ENCODE measurements around the gene RPTOR.

RPTOR gene

GRCh38 chr17:80613732-80614071 lies 69.1 kb downstream of the RPTOR start:
- no peak overlapping the region for H3K4me3 ChIP-seq (ENCODE audit: low read depth, low read length)
- in situ Hi-C loops (cut with HindIII; ENCODE audit: low pct_ligation_motif_present, low sequenced_read_pairs) = no loop called here
- DNase-seq = no peak
- H3K36me3 ChIP-seq (replicated peaks) = no peaks in the 10 kb centered on the region
- no peak for TF ChIP-seq CTCF (IDR thresholded peaks at IDR 0.05; ENCODE audit: low read depth, low read length, missing control alignments)
- H3K27ac ChIP-seq = no peak overlapping the region
- no peaks in the 10 kb centered on the region for H3K27me3 ChIP-seq (replicated peaks)

- no peak for TF ChIP-seq CTCF (IDR thresholded peaks at IDR 0.05; ENCODE audit: low read depth, low read length, missing control alignments)
- Histone ChIP-seq H3K36me3 (replicated peaks) (no peaks in the 10 kb centered on the region), H3K27ac (no peak overlapping the region), H3K4me3 (ENCODE audit: low read depth, low read length) (no peak overlapping the region), H3K27me3 (replicated peaks) (no peaks in the 10 kb centered on the region)
- in situ Hi-C loops (cut with HindIII; ENCODE audit: low pct_ligation_motif_present, low sequenced_read_pairs) = no loop called here
- no peak for DNase-seq
Observed at GRCh38 chr17:80614332-80615047, 69.9 kb downstream of the RPTOR start.

GRCh38 chr17:80615376-80615775 lies 70.7 kb downstream of the RPTOR start:
- no peak for TF ChIP-seq CTCF (IDR thresholded peaks at IDR 0.05; ENCODE audit: low read depth, low read length, missing control alignments)
- no peak for DNase-seq
- H3K27me3 ChIP-seq (replicated peaks) = no peaks in the 10 kb centered on the region
- H3K4me3 ChIP-seq (ENCODE audit: low read depth, low read length) = no peak overlapping the region
- in situ Hi-C loops (cut with HindIII; ENCODE audit: low pct_ligation_motif_present, low sequenced_read_pairs) = no loop called here
- no peak overlapping the region for H3K27ac ChIP-seq
- no peaks in the 10 kb centered on the region for H3K36me3 ChIP-seq (replicated peaks)

- no peaks in the 10 kb centered on the region for H3K36me3 ChIP-seq (replicated peaks)
- in situ Hi-C loops (cut with HindIII; ENCODE audit: low pct_ligation_motif_present, low sequenced_read_pairs) = no loop called here
- no peaks in the 10 kb centered on the region for H3K27me3 ChIP-seq (replicated peaks)
- no peak overlapping the region for H3K27ac ChIP-seq
- no peak for DNase-seq
- no peak for TF ChIP-seq CTCF (IDR thresholded peaks at IDR 0.05; ENCODE audit: low read depth, low read length, missing control alignments)
- H3K4me3 ChIP-seq (ENCODE audit: low read depth, low read length) = no peak overlapping the region
Observed at GRCh38 chr17:80616705-80617104, 72.1 kb downstream of the RPTOR start.

- in situ Hi-C loops (cut with HindIII; ENCODE audit: low pct_ligation_motif_present, low sequenced_read_pairs) = no loop called here
- DNase-seq = no peak
- Histone ChIP-seq H3K27ac (no peak overlapping the region), H3K36me3 (replicated peaks) (no peaks in the 10 kb centered on the region), H3K27me3 (replicated peaks) (no peaks in the 10 kb centered on the region), H3K4me3 (ENCODE audit: low read depth, low read length) (no peak overlapping the region)
- no peak for TF ChIP-seq CTCF (IDR thresholded peaks at IDR 0.05; ENCODE audit: low read depth, low read length, missing control alignments)
Observed at GRCh38 chr17:80618304-80618703, 73.7 kb downstream of the RPTOR start.
